Activated CD8-positive, alpha-beta memory T cell treated with anti-CD3 and anti-CD28 coated beads, Interleukin-2, amount 50 U/mL, for 48 hours (primary cell): ENCODE data around the gene CTSH.
"Not testable (repeated sequence)": the region's sequence is repeated elsewhere in the genome, so short reads cannot be mapped to it uniquely, and the experiment has no call there.

ENCODE experiments used
- DNase-seq: peaks from one replicate; pipeline ENCODE4 v3.0.0-alpha.2; 2020

The CTSH gene

GRCh38 chr15:78880242-78880533 is 64.7 kb downstream of the CTSH start:
- DNase-seq = no peak

GRCh38 chr15:78879517-78880241 is 65.2 kb downstream of the CTSH start:
- no peak for DNase-seq

GRCh38 chr15:78878356-78878755 is 66.5 kb downstream of the CTSH start:
- no peak for DNase-seq

GRCh38 chr15:78876954-78877353 is 67.9 kb downstream of the CTSH start:
- DNase-seq = not testable (repeated sequence)

GRCh38 chr15:78875107-78875914 is 69.5 kb downstream of the CTSH start:
- DNase-seq = no peak

GRCh38 chr15:78873793-78874765 is 70.8 kb downstream of the CTSH start:
- DNase-seq = no peak

GRCh38 chr15:78872972-78873792 is 71.7 kb downstream of the CTSH start:
- DNase-seq = peak; percentile 91

- peak; percentile 97 for DNase-seq
Observed at GRCh38 chr15:78872155-78872971, 72.5 kb downstream of the CTSH start, which contains the start of gene MORF4L1. Gene MORF4L1, plus strand, starts transcription at chr15:78872890. Its CDS starts 128 bp downstream, at chr15:78873018.

- not testable (repeated sequence) for DNase-seq
Observed at GRCh38 chr15:78871483-78872127, 73.2 kb downstream of the CTSH start.
